GM21528 (cell line): ENCODE measurements around the gene RC3H1.

Source experiments
- ATAC-seq: cut with Tn5 transposase; IDR thresholded peaks from one replicate; pipeline ENCODE4 v1.9.1; 2021; ENCODE audit warnings: mild to moderate bottlenecking, moderate library complexity; ENCODE audit not compliant: unreplicated experiment, low FRiP score

The RC3H1 gene

DNA sequence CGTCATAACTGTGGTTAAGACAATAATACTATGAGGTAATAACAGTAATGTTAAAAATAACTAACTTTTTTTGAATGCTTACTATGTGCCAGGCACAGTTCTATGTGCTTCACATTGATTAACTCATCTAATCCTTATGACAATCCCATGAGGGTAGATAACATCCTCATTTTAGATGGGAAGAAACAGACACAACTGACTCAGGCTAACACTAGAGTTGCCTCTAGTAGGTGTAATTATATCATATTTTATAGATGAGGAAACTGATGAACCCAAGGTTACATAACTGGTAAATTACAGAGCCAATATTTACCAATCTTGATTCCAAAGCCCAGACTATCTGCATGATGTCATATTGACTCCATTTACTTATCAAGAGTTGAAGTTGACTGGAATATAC, 128.5 kb downstream of the RC3H1 start:
- no peak for ATAC-seq

- ATAC-seq = no peak
Measured at GRCh38 chr1:173889885-173890284, 132.3 kb downstream of the RC3H1 start.

DNA sequence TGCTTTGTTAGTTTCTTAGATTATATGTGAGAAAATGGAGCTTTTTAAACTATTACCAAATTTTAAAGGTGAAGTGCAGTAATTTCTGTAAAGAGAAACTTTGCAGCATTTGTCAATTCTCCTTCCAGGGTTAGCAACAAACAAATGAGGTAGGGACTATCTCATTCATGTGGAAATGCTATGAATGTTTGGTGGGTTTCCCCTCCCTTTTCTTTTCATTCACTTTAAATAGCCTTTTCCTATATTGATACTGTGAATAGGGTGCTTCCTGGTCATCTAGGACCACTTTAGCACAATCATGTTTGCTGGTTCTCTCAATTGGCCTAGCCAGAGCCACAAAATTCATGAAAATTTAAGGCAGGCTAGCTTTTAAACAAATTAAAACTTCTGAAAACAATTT, 133.4 kb downstream of the RC3H1 start:
- ATAC-seq = no peak

DNA sequence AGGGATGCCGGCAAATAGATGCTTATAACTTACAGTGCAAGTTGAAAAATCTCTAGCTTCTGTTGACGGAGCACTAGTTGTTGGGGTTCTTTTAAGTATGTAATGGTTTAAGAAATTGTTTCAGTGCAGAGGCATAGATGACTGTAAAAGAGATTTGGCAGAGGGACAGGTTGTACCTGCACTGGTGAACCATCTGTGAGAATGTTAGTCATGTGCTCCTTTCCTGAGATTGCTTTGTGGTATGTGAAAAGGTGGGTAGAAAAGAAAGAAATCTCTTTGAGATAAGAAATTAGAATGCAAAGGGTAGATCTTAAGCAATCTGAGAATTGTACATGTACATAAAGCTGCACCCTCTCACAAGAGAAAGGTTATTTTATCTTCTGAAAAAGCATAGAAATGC, 134.5 kb downstream of the RC3H1 start:
- no peak for ATAC-seq

- no peak for ATAC-seq
Measured at GRCh38 chr1:173886746-173887611, 135.2 kb downstream of the RC3H1 start.

DNA sequence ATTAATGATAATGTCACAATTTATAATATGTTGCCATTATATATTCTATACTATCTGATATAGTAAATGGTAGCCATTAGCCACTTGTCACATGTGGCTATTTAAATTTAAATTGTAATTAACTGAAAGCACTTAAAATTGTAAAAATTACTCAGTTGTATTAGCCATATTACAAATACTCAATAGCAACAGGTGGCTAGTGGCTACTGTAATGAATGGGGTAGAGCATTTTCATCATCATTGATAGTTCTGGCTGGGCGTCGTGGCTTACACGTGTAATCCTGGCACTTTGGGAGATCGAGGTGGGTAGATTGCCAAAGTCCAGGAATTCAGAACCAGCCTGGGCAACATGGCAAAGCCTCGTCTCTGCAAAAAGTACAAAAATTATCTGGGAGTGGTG, 137.5 kb downstream of the RC3H1 start:
- no peak for ATAC-seq
